Cortex of kidney (tissue), 1 donor: ENCODE data around the gene PIK3CD.

Source experiments
- DNase-seq: peaks from one replicate; lab custom pipeline; 2025; lab: John Stamatoyannopoulos, UW

PIK3CD gene

DNA sequence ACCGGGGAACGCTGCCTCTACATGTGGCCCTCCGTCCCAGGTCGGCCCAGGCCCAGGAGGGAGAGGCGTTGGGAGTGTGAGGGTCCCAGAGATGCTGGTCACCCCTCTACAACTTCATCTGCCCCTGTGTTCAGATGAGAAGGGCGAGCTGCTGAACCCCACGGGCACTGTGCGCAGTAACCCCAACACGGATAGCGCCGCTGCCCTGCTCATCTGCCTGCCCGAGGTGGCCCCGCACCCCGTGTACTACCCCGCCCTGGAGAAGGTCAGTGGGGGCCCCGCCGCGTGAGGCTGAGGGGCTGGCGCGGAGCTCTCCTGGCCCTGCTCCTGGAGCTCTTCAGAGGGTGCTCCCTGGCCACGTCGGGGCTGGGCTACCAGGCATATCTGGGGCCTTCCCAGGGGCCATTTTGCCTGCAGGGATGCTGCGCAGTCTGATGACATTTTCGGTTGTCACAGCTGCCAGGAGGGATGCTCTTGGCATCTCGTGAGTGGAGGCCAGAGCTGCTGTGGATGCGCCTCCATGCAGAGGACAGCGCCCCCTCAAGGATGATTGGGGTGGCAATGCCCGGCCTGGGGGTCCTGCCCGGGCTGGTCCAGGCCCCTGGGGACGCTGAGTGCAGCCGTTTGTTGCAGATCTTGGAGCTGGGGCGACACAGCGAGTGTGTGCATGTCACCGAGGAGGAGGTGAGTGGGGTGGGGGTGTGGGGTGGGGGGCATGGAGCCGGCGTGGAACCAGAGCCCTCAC is 68.6 kb downstream of the PIK3CD start:
- DNase-seq = no peak

GRCh38 chr1:9720785-9721605 is 69.5 kb downstream of the PIK3CD start:
- no peak for DNase-seq

DNA sequence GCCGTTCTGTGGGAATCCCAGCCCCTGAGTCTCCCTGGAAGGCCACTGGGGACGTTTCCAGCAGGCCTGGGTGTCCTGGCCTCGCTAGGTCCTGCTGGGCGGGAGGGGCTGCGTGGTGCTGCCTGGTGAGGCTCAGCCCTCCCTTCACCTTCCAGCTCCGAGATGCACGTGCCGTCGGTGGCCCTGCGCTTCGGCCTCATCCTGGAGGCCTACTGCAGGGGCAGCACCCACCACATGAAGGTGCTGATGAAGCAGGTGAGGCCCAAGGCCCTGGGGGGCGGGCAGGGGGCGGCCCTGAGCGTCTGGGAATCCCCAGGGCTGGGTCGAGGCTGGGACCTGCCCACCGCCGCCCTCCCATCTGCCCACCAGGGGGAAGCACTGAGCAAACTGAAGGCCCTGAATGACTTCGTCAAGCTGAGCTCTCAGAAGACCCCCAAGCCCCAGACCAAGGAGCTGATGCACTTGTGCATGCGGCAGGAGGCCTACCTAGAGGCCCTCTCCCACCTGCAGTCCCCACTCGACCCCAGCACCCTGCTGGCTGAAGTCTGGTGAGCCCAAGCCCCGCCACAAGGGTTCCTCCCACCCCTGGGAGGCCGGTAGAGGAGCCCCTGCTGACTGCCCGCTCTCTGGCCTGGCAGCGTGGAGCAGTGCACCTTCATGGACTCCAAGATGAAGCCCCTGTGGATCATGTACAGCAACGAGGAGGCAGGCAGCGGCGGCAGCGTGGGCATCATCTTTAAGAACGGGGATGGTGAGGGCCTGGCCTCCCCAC is 70.3 kb downstream of the PIK3CD start:
- DNase-seq = no peak

DNA sequence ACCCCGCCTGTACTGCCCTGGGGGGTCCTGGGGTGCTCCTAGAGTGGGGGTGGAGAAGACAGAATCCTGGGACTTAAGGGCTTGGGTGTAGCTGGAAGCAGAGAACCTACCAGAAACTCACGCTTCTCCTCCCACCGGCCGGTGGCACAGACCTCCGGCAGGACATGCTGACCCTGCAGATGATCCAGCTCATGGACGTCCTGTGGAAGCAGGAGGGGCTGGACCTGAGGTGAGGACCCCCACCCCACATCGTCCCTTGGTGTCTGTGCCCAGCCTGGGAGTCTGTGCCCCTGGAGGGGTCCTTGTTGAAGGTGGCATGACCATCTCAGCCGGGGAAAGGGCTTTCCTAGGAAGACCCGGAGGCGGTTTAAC is 70.8 kb downstream of the PIK3CD start:
- no peak for DNase-seq

- DNase-seq = no peak
These were observed 71.7 kb downstream of the PIK3CD start for GRCh38 chr1:9723068-9723805.

- DNase-seq = no peak
These were observed 72.4 kb downstream of the PIK3CD start for GRCh38 chr1:9723926-9724325.

GRCh38 chr1:9724706-9725476 is 73.4 kb downstream of the PIK3CD start:
- DNase-seq = no peak

DNA sequence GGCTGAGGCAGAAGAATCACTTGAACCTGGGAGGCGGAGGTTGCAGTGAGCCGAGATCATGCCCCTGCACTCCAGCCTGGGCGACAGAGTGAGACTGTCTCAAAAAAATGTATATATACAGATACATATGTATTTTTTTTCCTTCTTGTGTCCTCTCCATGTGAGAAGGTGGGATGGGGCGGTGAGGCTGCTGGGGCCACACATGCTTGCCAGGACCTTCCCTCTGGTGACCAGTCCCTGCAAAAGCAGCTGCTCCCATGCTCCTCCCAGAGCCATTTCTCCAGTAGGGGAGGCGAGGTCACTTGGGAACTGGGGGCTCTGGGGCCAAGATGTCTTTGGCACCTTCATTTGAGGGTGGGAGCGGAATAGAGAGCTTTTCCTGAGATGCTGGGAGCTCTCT is 74.9 kb downstream of the PIK3CD start:
- no peak for DNase-seq

GRCh38 chr1:9726905-9727595 is 75.5 kb downstream of the PIK3CD start:
- DNase-seq = no peak

GRCh38 chr1:9728451-9729295 is 77.1 kb downstream of the PIK3CD start:
- no peak for DNase-seq

DNA sequence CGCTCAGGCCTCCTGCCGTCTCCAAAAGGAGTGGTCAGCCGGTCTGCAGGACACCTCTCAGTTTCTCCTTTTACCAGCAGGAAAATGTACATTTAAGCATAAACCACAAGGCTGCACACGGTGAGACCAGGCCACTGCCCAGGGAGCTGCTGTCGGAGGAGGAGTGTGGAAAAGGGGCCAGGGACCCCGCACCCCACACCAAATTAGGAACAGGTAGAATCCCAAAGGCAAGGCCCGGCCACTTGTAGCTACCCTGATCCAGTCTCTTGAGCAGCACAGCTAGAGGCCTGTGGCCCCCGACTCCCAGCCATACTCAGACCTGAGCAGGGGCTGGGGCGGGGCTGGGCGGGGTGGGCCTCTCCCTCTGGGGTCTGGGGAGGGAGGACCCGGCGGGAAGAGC is 78.0 kb downstream of the PIK3CD start:
- no peak for DNase-seq

DNA sequence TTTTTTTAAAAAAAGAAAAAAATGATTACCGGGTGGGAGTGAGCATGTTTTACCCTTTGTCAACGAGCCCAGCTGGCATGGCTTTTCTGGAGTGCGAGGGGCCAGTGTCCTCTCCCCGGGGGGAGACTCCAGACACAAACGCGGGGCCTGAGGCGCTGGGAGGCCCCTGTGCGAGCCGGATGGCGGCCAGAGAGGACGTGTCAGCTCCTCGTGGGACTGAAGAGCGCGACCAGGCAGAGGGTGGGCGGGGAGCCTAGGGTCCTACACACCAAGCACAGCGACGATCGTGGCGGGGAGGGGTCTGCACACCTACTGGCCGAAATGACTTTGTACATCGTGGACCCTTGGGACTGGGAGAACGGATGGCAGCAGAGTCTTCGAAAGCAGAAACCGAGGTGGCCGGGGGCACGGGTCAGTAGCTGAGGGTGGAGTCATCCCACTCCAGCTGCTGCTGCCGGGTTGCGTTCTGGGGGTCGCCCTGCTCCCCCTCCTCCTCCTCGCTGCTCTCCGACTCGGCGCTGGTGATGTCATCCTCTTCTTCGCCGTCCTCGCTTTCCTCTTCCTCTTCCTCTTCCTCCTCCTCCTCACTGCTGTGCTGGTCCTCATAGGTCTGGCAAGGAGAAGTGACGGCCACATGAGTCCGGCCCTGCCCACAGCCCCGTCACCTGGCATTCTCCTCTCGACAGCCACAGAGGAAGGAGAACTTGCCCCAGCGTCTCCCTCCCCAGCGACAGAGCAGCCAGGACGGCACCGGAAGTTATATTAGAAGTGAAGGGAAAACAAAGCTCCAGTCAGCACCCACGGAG is 78.8 kb downstream of the PIK3CD start:
- no peak for DNase-seq

DNA sequence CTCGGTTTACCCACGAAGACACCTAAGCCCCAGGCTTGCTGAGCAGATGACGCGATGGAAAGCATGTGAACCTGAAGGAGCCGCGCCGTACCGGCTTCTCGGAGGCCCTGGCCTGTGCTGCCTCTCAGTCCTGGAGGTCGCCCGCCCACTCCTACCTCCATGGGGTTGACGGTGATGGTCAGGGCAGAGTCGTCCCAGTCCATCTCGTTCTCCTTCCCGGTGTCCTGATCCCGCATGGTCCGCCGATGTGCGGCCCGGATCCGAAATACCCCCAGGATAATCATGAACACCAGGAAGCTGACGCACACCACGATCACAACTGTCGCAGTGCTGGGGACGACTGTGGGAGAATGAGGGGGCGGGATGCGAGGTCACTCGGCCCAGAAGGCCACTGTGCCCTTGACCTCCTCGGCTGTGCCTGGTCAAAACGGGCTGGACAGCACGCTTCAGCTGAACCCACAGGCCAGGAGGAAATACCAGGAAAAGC is 79.6 kb downstream of the PIK3CD start:
- no peak for DNase-seq

DNA sequence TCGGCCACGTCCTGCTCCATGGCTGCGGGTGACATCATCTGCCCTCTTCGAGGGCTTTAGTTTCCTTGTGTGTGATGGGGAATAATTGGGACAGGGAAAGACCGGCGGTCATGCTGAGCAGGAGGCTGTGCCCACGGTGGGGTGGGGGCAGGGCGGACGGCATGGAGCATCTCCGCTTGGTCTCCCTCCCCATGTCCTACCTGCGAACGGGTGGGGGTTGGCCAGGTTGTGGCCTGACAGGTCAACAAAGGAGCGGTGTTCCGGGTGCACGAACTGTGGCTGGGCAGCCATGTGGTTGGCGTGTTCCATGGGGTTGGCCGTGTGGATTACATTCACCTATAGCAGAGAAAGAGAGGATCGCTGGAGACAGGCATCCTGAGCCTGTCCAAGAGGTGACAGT is 80.0 kb downstream of the PIK3CD start:
- DNase-seq = no peak

DNA sequence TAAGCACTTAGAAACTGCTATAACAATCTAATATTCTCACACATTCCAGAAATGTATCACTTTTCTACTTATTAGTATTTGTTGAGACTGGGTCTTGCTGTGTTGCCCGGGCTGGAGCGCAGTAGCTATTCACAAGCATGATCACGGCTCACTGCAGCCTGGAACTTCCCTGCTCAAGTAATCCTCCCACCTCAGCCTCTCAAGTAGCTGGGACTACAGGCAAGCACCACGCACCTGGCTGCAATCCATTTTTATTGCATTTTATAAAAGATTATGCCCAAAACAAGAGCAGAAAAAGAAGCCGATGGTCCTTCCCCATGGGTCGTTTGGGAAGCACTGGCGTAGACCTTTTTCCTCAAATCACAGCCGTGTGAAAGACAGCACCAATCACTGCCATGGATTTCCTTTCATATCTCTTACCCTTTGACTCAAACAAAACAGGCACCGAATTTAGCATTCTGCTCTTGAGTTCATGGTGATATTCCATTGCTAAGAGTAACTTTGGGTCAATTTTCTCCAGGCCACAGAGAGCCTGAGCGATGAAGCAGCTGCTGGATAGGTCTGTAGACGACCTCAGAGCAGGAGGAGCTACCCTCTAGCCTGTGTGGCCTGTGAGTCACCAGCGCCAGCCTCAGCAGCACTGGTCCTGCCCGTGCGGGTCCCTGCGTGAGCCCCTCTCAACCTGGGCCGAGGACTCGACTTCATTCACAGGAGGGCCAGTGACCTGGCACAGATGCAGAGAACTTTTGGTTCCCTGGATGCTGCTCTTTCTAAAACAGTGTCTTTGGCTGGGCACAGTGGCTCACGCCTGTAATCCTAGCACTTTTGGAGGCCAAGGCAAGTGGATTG is 80.8 kb downstream of the PIK3CD start:
- no peak for DNase-seq

DNA sequence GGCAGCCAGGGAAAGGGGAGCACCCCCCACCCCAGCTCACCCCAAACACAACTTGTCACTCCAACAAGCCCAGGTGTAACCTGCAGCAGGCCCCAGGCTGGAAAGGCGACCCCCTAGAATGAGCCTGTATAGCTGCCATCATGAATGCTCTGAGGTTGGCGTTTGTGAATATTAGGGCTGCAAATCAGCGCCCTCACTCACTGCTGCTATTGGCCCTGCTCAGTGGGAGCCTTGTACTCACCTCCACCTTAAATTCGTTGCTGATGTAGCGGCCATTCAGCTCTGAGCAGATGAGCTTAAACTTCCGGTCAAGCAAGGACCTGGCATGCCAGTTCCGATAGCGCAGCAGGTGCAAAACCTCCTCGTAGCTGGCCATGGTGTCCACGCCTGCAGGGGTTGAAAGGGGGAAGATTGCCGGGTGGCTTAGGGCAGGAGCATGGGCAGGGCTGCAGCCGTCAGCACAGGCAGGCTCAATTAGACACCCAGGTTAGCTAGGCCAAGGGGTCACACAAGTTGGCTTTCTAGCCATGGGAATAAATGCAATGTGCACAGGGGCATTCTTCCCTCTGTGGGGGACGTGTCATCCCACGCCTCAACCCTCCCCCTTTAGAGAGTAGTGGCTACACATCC is 81.7 kb downstream of the PIK3CD start:
- no peak for DNase-seq

GRCh38 chr1:9735800-9736199 is 84.3 kb downstream of the PIK3CD start:
- DNase-seq = no peak
